GM23338 (cell line): ENCODE results near the gene CERT1. TPM values are rescaled to one million over a fixed set of nuclear protein-coding genes. Genes with fewer than 3 reads are reported as not detected.

Experiments
- ATAC-seq: fragments of 200-7000 bp; cut with Tn5 transposase; 3 replicates; pipeline ENCODE4 v1.9.1; 2020
- DNase-seq: peaks from one replicate; pipeline ENCODE4 v3.0.0-alpha.2; 2015; ENCODE audit warnings: low spot score
- H2AFZ ChIP-seq: fragments of 200-600 bp; sonication (generic); 2 replicates; pipeline ENCODE4 v1.8.0; 2016; ENCODE audit warnings: antibody characterized with exemption, mild to moderate bottlenecking, moderate library complexity
- H3F3A ChIP-seq: fragments of 200-600 bp; sonication (generic); replicated peaks from 2 replicates; pipeline ENCODE4 v1.8.0; 2017; ENCODE audit warnings: antibody characterized with exemption, mixed run types, low read depth
- H3K27ac ChIP-seq: fragments of 200-600 bp; sonication (generic); 2 replicates; pipeline ENCODE4 v1.6.1; 2016; ENCODE audit warnings: low read depth
- H3K27me3 ChIP-seq: fragments of 200-600 bp; sonication (generic); 2 replicates; pipeline ENCODE4 v1.8.0; 2016; ENCODE audit warnings: mild to moderate bottlenecking, mixed run types, moderate library complexity; ENCODE audit not compliant: insufficient read depth
- H3K36me3 ChIP-seq: fragments of 200-600 bp; sonication (generic); 2 replicates; pipeline ENCODE4 v1.8.0; 2016; ENCODE audit warnings: mild to moderate bottlenecking; ENCODE audit not compliant: insufficient read depth
- H3K4me1 ChIP-seq: fragments of 200-600 bp; sonication (generic); 2 replicates; pipeline ENCODE4 v1.8.0; 2016; ENCODE audit warnings: mild to moderate bottlenecking, moderate library complexity; ENCODE audit not compliant: insufficient read depth
- H3K4me2 ChIP-seq: fragments of 200-600 bp; sonication (generic); 2 replicates; pipeline ENCODE4 v1.7.1; 2017; ENCODE audit warnings: mixed run types
- H3K4me3 ChIP-seq: fragments of 200-600 bp; sonication (generic); 2 replicates; pipeline ENCODE4 v1.6.1; 2016; ENCODE audit warnings: mixed run types
- H3K79me2 ChIP-seq: fragments of 200-600 bp; sonication (generic); replicated peaks from 2 replicates; pipeline ENCODE4 v1.8.0; 2017; ENCODE audit warnings: mild to moderate bottlenecking; ENCODE audit not compliant: insufficient read depth
- H3K9me2 ChIP-seq: fragments of 200-600 bp; sonication (generic); 2 replicates; pipeline ENCODE4 v1.8.0; 2017; ENCODE audit not compliant: insufficient read depth
- H4K20me1 ChIP-seq: fragments of 200-600 bp; sonication (generic); replicated peaks from 2 replicates; pipeline ENCODE4 v1.8.0; 2017; ENCODE audit warnings: mild to moderate bottlenecking; ENCODE audit not compliant: insufficient read depth
- H3K27ac Mint-ChIP-seq: 2 replicates; pipeline ENCODE4 v1.8.0; 2020; ENCODE audit warnings: inconsistent platforms, mild to moderate bottlenecking, moderate library complexity, mixed read lengths
- H3K27me3 Mint-ChIP-seq: 3 replicates; pipeline ENCODE4 v1.8.0; 2022; ENCODE audit warnings: low read depth, mild to moderate bottlenecking, moderate library complexity, mixed read lengths, inconsistent platforms; ENCODE audit not compliant: insufficient read depth, poor library complexity
- H3K36me3 Mint-ChIP-seq: 3 replicates; pipeline ENCODE4 v1.8.0; 2021; ENCODE audit warnings: low read depth, mild to moderate bottlenecking, inconsistent platforms, moderate library complexity, mixed read lengths
- H3K4me1 Mint-ChIP-seq: 3 replicates; pipeline ENCODE4 v1.8.0; 2020; ENCODE audit warnings: mild to moderate bottlenecking, inconsistent platforms, mixed read lengths
- H3K4me3 Mint-ChIP-seq: 3 replicates; pipeline ENCODE4 v1.8.0; 2021; ENCODE audit warnings: moderate library complexity, mild to moderate bottlenecking, inconsistent platforms, mixed read lengths
- H3K9me3 Mint-ChIP-seq: 3 replicates; pipeline ENCODE4 v1.8.0; 2020; ENCODE audit warnings: moderate library complexity, mild to moderate bottlenecking, inconsistent platforms, mixed read lengths
- CREB1 ChIP-seq: fragments of 250-450 bp; sonication (Bioruptor Pico); IDR thresholded peaks from 2 replicates; pipeline ENCODE4 v1.5.0; 2020; ENCODE audit warnings: low read depth, mild to moderate bottlenecking, moderate library complexity
- EZH2 ChIP-seq: fragments of 200-600 bp; sonication (generic); IDR thresholded peaks from one replicate; pipeline ENCODE4 v1.8.0; 2017; ENCODE audit warnings: antibody characterized with exemption, mild to moderate bottlenecking, low read depth; ENCODE audit not compliant: unreplicated experiment
- EZH2phosphoT487 ChIP-seq: fragments of 200-600 bp; sonication (generic); IDR thresholded peaks from one replicate; pipeline ENCODE4 v1.8.1; 2018; ENCODE audit warnings: antibody characterized with exemption; ENCODE audit not compliant: unreplicated experiment
- NANOG ChIP-seq: IDR thresholded peaks from 2 replicates; pipeline ENCODE4 v1.6.1; 2016; ENCODE audit warnings: antibody characterized with exemption, borderline replicate concordance
- ZNF114 ChIP-seq: fragments of 250-450 bp; sonication (Bioruptor Pico); IDR thresholded peaks from 2 replicates; pipeline ENCODE4 v1.5.0; 2020; ENCODE audit warnings: mild to moderate bottlenecking, moderate library complexity
- polyA plus RNA-seq: library from polyadenylated mRNA; unstranded; fragments of >200 nt; fragmentation: Nextera tagmentation; extraction: Ambion mirVana; gene quantifications from 2 replicates; pipeline ENCODE4 v1.2.1, GENCODE V29; 2016
- total RNA-seq: library from RNA; depleted of rRNA; stranded (reverse); fragments of >200 nt; shearing (Covaris generic); gene quantifications from 2 replicates; pipeline ENCODE4 v1.2.3, GENCODE V29; 2014
- TF ChIP-seq, protein P1 (sequence below): fragments of 250-450 bp; sonication (Bioruptor Pico); IDR thresholded peaks from 2 replicates; pipeline ENCODE4 v1.5.0; 2020; ENCODE audit warnings: mild to moderate bottlenecking, moderate library complexity

The CERT1 gene
- total and polyA plus RNA-seq, 2 experiments from 2014 or later = 36.5 to 40.7 TPM

DNA sequence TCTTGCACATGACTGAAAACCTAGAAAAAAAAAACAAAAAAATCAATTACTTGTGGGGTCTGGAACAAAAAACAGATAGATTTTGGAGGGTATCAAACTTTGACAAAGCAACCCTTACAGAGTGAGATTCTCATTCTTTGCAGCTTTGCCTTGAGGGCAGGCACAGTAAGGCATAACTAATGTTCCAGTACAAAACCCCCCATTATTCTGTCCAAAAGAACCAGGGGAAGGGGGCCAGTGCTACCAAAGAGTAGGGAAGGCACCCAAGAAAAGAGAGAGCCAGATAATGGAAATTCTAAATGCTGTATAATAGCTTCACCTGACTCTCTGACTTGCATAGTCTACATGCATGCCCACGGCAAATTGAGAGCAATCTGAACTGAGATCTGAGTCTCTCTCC is 13.2 kb upstream of the CERT1 start (continued):
- TF ChIP-seq, protein P1, sequence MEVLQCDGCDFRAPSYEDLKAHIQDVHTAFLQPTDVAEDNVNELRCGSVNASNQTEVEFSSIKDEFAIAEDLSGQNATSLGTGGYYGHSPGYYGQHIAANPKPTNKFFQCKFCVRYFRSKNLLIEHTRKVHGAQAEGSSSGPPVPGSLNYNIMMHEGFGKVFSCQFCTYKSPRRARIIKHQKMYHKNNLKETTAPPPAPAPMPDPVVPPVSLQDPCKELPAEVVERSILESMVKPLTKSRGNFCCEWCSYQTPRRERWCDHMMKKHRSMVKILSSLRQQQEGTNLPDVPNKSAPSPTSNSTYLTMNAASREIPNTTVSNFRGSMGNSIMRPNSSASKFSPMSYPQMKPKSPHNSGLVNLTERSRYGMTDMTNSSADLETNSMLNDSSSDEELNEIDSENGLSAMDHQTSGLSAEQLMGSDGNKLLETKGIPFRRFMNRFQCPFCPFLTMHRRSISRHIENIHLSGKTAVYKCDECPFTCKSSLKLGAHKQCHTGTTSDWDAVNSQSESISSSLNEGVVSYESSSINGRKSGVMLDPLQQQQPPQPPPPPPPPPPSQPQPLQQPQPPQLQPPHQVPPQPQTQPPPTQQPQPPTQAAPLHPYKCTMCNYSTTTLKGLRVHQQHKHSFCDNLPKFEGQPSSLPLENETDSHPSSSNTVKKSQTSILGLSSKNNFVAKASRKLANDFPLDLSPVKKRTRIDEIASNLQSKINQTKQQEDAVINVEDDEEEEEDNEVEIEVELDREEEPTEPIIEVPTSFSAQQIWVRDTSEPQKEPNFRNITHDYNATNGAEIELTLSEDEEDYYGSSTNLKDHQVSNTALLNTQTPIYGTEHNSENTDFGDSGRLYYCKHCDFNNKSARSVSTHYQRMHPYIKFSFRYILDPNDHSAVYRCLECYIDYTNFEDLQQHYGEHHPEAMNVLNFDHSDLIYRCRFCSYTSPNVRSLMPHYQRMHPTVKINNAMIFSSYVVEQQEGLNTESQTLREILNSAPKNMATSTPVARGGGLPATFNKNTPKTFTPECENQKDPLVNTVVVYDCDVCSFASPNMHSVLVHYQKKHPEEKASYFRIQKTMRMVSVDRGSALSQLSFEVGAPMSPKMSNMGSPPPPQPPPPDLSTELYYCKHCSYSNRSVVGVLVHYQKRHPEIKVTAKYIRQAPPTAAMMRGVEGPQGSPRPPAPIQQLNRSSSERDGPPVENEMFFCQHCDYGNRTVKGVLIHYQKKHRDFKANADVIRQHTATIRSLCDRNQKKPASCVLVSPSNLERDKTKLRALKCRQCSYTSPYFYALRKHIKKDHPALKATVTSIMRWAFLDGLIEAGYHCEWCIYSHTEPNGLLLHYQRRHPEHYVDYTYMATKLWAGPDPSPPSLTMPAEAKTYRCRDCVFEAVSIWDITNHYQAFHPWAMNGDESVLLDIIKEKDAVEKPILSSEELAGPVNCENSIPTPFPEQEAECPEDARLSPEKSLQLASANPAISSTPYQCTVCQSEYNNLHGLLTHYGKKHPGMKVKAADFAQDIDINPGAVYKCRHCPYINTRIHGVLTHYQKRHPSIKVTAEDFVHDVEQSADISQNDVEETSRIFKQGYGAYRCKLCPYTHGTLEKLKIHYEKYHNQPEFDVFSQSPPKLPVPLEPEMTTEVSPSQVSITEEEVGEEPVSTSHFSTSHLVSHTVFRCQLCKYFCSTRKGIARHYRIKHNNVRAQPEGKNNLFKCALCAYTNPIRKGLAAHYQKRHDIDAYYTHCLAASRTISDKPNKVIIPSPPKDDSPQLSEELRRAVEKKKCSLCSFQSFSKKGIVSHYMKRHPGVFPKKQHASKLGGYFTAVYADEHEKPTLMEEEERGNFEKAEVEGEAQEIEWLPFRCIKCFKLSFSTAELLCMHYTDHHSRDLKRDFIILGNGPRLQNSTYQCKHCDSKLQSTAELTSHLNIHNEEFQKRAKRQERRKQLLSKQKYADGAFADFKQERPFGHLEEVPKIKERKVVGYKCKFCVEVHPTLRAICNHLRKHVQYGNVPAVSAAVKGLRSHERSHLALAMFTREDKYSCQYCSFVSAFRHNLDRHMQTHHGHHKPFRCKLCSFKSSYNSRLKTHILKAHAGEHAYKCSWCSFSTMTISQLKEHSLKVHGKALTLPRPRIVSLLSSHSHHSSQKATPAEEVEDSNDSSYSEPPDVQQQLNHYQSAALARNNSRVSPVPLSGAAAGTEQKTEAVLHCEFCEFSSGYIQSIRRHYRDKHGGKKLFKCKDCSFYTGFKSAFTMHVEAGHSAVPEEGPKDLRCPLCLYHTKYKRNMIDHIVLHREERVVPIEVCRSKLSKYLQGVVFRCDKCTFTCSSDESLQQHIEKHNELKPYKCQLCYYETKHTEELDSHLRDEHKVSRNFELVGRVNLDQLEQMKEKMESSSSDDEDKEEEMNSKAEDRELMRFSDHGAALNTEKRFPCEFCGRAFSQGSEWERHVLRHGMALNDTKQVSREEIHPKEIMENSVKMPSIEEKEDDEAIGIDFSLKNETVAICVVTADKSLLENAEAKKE (CRISPR knock-in tag) = no peak
- TF ChIP-seq EZH2phosphoT487 = no peak

DNA sequence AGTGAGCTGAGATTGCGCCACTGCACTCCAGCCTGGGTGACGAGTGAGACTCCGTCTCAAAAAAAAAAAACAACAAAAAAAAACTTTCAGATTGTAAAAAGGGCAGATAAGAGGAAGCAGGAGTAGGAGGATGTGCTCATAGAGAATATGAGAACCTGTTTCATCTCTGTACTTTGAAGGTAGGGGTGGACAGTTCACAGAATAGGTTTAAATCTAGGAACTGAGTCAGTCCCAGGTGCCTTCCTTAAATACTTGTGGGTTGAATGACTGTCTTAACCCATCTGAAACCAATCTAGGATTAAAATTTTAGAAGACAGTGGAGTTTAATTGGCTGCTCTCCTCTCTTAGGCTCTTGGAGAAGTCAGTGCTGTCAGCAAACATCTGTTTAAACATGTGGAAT is 12.6 kb upstream of the CERT1 start:
- Mint-ChIP-seq H3K27me3 (peaks cover 4% of the 10 kb centered on the region), H3K4me1 (peaks cover 3% of the 10 kb centered on the region; the same call in 2 of the 3 replicates), H3K36me3 (peaks cover 18% of the 10 kb centered on the region; the same call in 2 of the 3 replicates), H3K4me3 (no peak overlapping the region), H3K27ac (no peak overlapping the region), H3K9me3 (peaks cover 16% of the 10 kb centered on the region)
- no peak overlapping the region for H3K27ac ChIP-seq
- DNase-seq = no peak
- no peak overlapping the region for H2AFZ ChIP-seq
- no peaks in the 10 kb centered on the region for H3K9me2 ChIP-seq
- peaks cover 23% of the 10 kb centered on the region for H3K79me2 ChIP-seq
- H3K4me2 ChIP-seq = no peak overlapping the region
- no peak overlapping the region for H3K4me3 ChIP-seq
- no peaks in the 10 kb centered on the region for H3F3A ChIP-seq
- no peaks in the 10 kb centered on the region for H3K4me1 ChIP-seq
- peaks cover 3% of the 10 kb centered on the region; the same call in 1 of the 2 replicates for H3K36me3 ChIP-seq
- no peak for ATAC-seq
- no peaks in the 10 kb centered on the region for H4K20me1 ChIP-seq
- TF ChIP-seq ZNF114 (CRISPR knock-in tag) = no peak
- TF ChIP-seq EZH2 = no peak
- no peak for TF ChIP-seq CREB1
- TF ChIP-seq NANOG = no peak
- no peaks in the 10 kb centered on the region for H3K27me3 ChIP-seq
